Large intestine (tissue), 3 donors: Measurements from ENCODE around the gene FREM1. TPM values are rescaled to one million over a fixed set of nuclear protein-coding genes. Genes with fewer than 3 reads are reported as not detected.
A peak's percentile ranks its signal among the peaks of the same experiment; 100 is the strongest.

ENCODE experiments used
- DNase-seq, 2 donors: peaks; one replicate each; pipeline versions ENCODE4 v3.0.0 to v3.0.0-alpha.2; 2013
- H3K27ac ChIP-seq: one replicate; pipeline ENCODE4 v1.5.1; 2013; ENCODE audit warnings: low read length
- H3K27me3 ChIP-seq: 2 replicates; pipeline ENCODE4 v1.6.1; 2013; ENCODE audit warnings: low read length; ENCODE audit not compliant: control insufficient read depth, insufficient read depth
- H3K36me3 ChIP-seq: 2 replicates; pipeline ENCODE4 v1.6.1; 2013; ENCODE audit warnings: low read length; ENCODE audit not compliant: control insufficient read depth, insufficient read depth
- H3K4me1 ChIP-seq: one replicate; pipeline ENCODE4 v1.6.1; 2013; ENCODE audit warnings: low read length; ENCODE audit not compliant: control insufficient read depth, insufficient read depth
- H3K4me3 ChIP-seq: one replicate; pipeline ENCODE4 v1.5.1; 2013; ENCODE audit warnings: low read length
- H3K9me3 ChIP-seq: one replicate; pipeline ENCODE4 v1.6.1; 2013; ENCODE audit warnings: mild to moderate bottlenecking, low read depth, low read length, moderate library complexity; ENCODE audit not compliant: control insufficient read depth
- WGBS: methylation state at CpG from one replicate; pipeline ENCODE4 v1.1.5; 2013; ENCODE audit warnings: low lambda C conversion rate; ENCODE audit not compliant: insufficient coverage; 5-methylcytosine and 5-hydroxymethylcytosine counted together
- polyA plus RNA-seq: library from polyadenylated mRNA; unstranded; fragments of 120-200 nt; gene quantifications from one replicate; pipeline ENCODE4 v1.2.1, GENCODE V29; 2013

The FREM1 gene
- polyA plus RNA-seq, 1 donor, result 10.0 TPM

- Histone ChIP-seq H3K27ac (no peak overlapping the region), H3K9me3 (no peaks in the 10 kb centered on the region), H3K4me3 (peak overlapping the region; percentile 38), H3K27me3 (no peaks in the 10 kb centered on the region), H3K4me1 (peaks cover 25% of the 10 kb centered on the region), H3K36me3 (no peaks in the 10 kb centered on the region)
- DNase-seq, result no peak
- WGBS, result 40% methylated on average over 1 of the region's 2 CpGs
Measured at GRCh38 chr9:14909601-14909960, 647 bp downstream of the FREM1 start.

DNA sequence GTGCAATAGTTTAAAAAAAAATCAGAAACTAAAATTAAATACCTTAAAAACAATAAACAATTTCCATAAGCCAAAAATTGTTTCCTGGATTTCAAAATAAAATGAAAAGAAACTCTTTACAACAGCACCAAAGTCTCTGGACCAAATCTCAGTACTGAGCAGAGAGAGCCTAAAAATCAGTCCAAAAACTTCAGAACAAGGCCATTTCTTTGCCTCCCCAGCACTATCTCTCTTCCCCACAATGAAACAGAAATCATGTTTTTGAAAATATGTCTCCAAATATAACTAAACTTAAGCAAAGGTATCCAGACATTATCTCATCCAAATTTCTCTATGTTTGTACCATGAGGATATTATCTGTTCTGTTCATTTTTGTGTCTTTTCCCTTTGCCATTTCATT, 1.0 kb downstream of the FREM1 start:
- Histone ChIP-seq H3K4me1 (peaks cover 25% of the 10 kb centered on the region), H3K9me3 (no peaks in the 10 kb centered on the region), H3K4me3 (peak overlapping the region; percentile 38), H3K36me3 (no peaks in the 10 kb centered on the region), H3K27me3 (no peaks in the 10 kb centered on the region), H3K27ac (peak overlapping the region; percentile 56)
- no peak for DNase-seq

DNA sequence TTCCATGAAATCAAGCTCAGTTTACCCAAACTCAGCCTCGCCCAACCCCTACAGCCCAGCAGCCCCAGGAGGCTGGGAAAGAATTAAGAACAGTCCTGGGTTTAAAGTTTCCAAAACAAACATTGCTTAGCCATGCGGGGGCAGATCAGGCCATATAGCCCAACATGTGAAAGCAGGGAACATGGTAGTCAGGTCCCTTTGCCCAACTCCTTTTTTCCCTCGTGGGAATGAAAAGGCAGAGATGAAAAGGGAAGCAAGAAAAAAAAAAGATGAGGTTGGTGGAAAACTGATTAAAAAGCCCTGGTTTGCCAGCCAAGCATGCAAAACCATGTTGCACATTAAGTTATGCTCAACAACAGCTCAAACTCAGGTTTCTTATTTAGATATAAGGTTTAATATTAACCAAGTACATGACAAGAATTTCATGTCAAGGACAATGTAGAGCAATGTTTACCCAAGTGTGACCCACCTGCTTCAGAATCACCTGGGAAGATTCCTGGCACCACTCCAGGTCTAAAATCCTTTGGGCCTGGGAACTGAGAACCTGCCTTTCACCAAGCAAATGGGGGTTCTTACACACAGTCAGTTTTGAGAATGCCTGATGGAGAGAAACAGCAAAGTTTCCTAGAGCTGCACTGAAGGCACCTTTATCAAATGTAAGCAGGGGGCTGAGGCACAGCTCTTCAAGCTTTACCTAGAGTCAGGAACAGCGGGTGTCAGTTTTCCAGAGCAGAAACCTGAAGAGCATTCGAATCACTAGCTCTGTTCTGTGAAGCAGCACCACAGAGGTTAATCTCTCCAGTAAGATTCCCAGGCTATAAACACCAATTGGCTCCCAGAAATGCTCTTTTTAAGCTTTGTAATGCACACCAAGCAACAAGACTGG, 1.7 kb downstream of the FREM1 start:
- 0% methylated on average over 1 of the region's 5 CpGs for WGBS
- DNase-seq, result peak; percentile 30 to 55
- Histone ChIP-seq H3K36me3 (no peaks in the 10 kb centered on the region), H3K27ac (peak overlapping the region; percentile 56), H3K4me3 (peak overlapping the region; percentile 38), H3K27me3 (no peaks in the 10 kb centered on the region), H3K9me3 (no peaks in the 10 kb centered on the region), H3K4me1 (peaks cover 25% of the 10 kb centered on the region)

GRCh38 chr9:14907696-14908095, 2.5 kb downstream of the FREM1 start:
- H3K27me3 ChIP-seq, result no peaks in the 10 kb centered on the region
- H3K9me3 ChIP-seq, result no peaks in the 10 kb centered on the region
- no peaks in the 10 kb centered on the region for H3K36me3 ChIP-seq
- peaks cover 25% of the 10 kb centered on the region for H3K4me1 ChIP-seq
- H3K27ac ChIP-seq, result no peak overlapping the region
- H3K4me3 ChIP-seq, result no peak overlapping the region
- 80% methylated on average over 1 of the region's 1 CpG for WGBS
- DNase-seq, result no peak

- no peaks in the 10 kb centered on the region for H3K9me3 ChIP-seq
- H3K27me3 ChIP-seq, result no peaks in the 10 kb centered on the region
- peaks cover 25% of the 10 kb centered on the region for H3K4me1 ChIP-seq
- H3K4me3 ChIP-seq, result no peak overlapping the region
- 80% methylated on average over 1 of the region's 5 CpGs for WGBS
- peak overlapping the region; percentile 4 for H3K27ac ChIP-seq
- no peaks in the 10 kb centered on the region for H3K36me3 ChIP-seq
- DNase-seq, result no peak
Measured at GRCh38 chr9:14907360-14907685, 2.9 kb downstream of the FREM1 start.

DNA sequence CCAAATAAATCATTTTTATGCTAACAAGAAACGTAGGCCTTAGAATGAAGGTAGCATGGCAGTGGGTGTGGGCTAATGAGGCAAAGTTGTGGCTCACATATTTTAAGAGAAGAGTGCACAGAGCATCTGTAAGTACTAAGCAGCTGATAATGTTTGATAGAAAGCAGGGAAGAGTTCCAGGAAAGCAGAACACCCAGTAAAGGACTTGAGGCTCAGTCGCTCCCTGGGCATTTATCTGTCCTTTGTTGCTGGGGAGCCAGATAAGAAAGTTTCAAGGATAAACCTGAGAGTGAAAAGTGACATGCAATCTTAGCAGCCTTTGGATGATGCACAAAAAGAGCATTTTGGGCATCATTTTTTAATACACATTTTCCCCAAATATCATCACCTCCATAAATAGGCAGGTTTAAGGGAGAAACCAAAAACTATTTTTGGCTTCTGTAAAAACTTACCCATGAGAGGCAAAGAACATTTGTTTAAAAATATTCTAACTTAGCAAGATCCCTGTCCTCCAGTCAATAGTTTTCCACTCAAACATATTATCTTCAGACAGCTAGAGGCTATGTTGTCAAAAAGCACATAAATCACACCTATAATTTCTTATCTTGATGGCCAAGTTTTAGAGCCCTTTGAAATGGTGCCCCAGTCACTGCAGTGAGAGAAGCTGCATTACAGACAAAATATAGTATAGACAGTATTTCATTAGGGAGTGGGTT, 3.4 kb downstream of the FREM1 start:
- peak overlapping the region; percentile 4 for H3K27ac ChIP-seq
- peaks cover 25% of the 10 kb centered on the region for H3K4me1 ChIP-seq
- no peaks in the 10 kb centered on the region for H3K9me3 ChIP-seq
- WGBS, result 40% methylated on average over 2 of the region's 2 CpGs
- H3K4me3 ChIP-seq, result no peak overlapping the region
- no peak for DNase-seq
- H3K36me3 ChIP-seq, result no peaks in the 10 kb centered on the region
- H3K27me3 ChIP-seq, result no peaks in the 10 kb centered on the region

DNA sequence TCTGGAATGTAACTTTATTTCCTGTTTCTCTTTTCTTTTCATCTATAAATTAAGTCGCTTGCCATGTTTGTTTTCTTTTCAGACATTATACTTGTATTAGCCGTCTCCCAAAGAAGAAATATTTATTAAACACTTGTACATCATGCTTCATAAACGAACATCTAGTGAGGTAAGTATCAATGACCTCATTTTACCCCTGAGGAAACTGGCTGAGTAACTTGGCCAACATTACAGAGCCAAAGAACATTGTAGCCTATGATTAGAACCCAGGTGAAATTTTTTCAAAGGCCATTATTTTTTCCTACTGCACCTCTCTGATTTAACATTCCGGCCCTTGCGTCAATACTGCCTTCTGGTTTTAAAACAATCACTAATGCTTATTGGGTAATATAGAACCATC, 4.2 kb downstream of the FREM1 start:
- Histone ChIP-seq H3K4me3 (no peak overlapping the region), H3K4me1 (peaks cover 25% of the 10 kb centered on the region), H3K27ac (no peak overlapping the region), H3K36me3 (no peaks in the 10 kb centered on the region), H3K27me3 (no peaks in the 10 kb centered on the region), H3K9me3 (no peaks in the 10 kb centered on the region)
- 81% methylated on average over 4 of the region's 5 CpGs for WGBS
- DNase-seq, result no peak

DNA sequence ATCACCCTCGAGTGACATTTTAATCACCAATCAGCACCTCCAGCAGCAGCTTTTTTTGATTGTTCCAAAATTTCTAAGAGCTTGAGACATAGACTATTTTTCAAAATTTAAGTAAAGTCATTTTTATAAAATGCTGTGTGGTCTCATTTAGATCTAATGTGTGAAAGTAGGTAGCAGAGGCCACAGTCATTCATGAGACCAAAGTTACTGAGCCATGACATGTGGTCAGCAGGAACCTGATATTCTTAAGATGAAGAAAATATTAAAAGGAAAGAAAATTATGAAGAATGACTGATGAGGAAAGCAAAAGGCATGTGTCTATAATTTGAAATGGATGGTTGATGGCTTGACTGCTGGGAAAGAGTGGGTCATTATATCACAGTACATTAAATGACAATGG, 7.2 kb downstream of the FREM1 start:
- no peak for DNase-seq
- no peaks in the 10 kb centered on the region for H3K27me3 ChIP-seq
- no peak overlapping the region for H3K4me3 ChIP-seq
- no peaks in the 10 kb centered on the region for H3K36me3 ChIP-seq
- WGBS, result no CpG with 5 or more reads among the region's 1 CpG
- H3K27ac ChIP-seq, result no peak overlapping the region
- H3K9me3 ChIP-seq, result no peaks in the 10 kb centered on the region
- H3K4me1 ChIP-seq, result peaks cover 16% of the 10 kb centered on the region

DNA sequence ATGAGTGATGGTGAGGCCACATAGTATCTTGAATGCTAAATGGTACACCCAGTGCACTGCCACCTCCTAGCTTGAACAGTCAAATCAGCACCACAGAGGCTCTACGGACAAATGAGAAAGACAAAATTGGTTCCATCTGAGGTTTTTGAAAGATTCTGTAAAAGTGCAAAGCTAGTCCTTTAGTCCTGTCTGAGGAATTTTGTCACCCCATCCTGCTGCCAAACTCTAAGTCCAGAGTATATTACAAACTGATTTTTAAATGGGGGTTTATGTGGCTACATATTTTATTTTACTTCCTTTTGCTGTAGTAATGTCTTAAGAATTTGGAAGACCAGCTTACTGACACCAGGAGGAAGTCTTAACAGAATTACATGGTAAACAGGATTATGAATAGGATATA, 7.7 kb downstream of the FREM1 start:
- Histone ChIP-seq H3K27ac (no peak overlapping the region), H3K27me3 (no peaks in the 10 kb centered on the region), H3K4me3 (no peak overlapping the region), H3K36me3 (no peaks in the 10 kb centered on the region), H3K9me3 (no peaks in the 10 kb centered on the region), H3K4me1 (peaks cover 13% of the 10 kb centered on the region)
- DNase-seq, result no peak
- no CpG with 5 or more reads among the region's 1 CpG for WGBS

DNA sequence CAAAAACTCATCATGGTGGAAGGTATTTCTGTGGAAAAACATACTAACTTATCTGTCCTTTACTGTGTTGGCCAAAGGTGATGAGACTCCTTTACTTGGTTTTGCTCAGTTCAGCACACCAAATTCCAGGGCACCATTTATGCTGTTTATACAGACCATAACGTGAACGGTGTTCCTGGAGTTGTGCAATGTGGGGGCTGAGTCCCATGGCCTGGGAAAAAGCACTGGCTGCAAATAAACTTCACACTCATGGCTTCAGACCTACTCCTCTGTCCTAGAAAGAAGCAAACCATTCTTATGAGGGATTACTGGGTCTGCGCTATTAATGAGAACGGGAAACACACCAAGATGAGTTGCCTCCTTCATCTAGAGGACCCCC, 10.4 kb downstream of the FREM1 start:
- H3K4me1 ChIP-seq, result no peaks in the 10 kb centered on the region
- no peaks in the 10 kb centered on the region for H3K36me3 ChIP-seq
- no peak overlapping the region for H3K4me3 ChIP-seq
- no CpG with 5 or more reads among the region's 4 CpGs for WGBS
- H3K27me3 ChIP-seq, result no peaks in the 10 kb centered on the region
- DNase-seq, result no peak
- H3K27ac ChIP-seq, result no peak overlapping the region
- no peaks in the 10 kb centered on the region for H3K9me3 ChIP-seq
